ENCODE results near the gene FUOM. TPM values are rescaled to one million over a fixed set of nuclear protein-coding genes. Genes with fewer than 3 reads are reported as not detected.
A peak's percentile ranks its signal among the peaks of the same experiment; 100 is the strongest.

FUOM gene
- total RNA-seq, 4 donors from 2014 or later: 5.4 to 15.7 (median 10.8) TPM

- TF ChIP-seq POLR2AphosphoS5 (IDR thresholded peaks at IDR 0.05) (no peak), POLR2A (IDR thresholded peaks at IDR 0.05) (no peak), EP300 (IDR thresholded peaks at IDR 0.05) (no peak), CTCF (IDR thresholded peaks at IDR 0.05) (no peak)
- Histone ChIP-seq H3K4me1 (peaks cover 0 to 13% (median 6%) of the 10 kb centered on the region in 3 donors), H3K36me3 (peaks cover 0 to 61% of the 10 kb centered on the region in 2 donors), H3K27ac (no peak overlapping the region), H3K27me3 (no peaks in the 10 kb centered on the region), H3K9me3 (no peaks in the 10 kb centered on the region), H3K4me3 (no peak overlapping the region)
- WGBS, 2 donors (ENCODE audit: low coverage in 1 of 2): 96% methylated on average over 5 of the region's 13 CpGs; no CpG with 5 or more reads in 1 of the 2 donors
- no peak for ATAC-seq
Observed at GRCh38 chr10:133384071-133384470, 26.3 kb upstream of the FUOM start.

DNA sequence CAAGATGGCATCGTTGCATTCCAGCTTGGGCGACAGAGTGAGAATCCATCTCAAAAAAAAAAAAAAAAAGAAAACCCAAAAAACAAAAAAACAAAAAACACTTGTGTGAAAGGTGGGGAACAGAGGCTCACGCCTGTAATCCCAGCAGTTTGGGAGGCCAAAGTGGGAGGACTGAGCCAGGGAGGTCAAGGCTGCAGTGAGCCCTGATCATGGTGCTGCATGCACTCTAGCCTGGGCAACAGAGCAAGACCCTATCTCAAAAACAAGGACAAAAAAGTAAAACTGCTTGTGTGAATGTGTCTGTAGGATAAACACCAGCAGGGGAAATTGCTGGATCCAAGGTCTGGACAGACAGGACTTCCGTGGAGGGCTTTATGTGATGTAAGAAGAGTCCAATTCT lies 25.7 kb upstream of the FUOM start:
- Histone ChIP-seq H3K9me3 (no peaks in the 10 kb centered on the region), H3K4me3 (no peak overlapping the region), H3K27ac (no peak overlapping the region), H3K27me3 (no peaks in the 10 kb centered on the region), H3K4me1 (peaks cover 0 to 13% (median 6%) of the 10 kb centered on the region in 3 donors), H3K36me3 (peaks cover 0 to 55% of the 10 kb centered on the region in 2 donors)
- TF ChIP-seq CTCF (IDR thresholded peaks at IDR 0.05) (no peak), POLR2A (IDR thresholded peaks at IDR 0.05) (no peak), EP300 (IDR thresholded peaks at IDR 0.05) (no peak), POLR2AphosphoS5 (IDR thresholded peaks at IDR 0.05) (no peak)
- 90 to 97% methylated on average over 2 to 4 of the region's 4 CpGs for WGBS, 2 donors (ENCODE audit: low coverage in 1 of 2)
- ATAC-seq: no peak

DNA sequence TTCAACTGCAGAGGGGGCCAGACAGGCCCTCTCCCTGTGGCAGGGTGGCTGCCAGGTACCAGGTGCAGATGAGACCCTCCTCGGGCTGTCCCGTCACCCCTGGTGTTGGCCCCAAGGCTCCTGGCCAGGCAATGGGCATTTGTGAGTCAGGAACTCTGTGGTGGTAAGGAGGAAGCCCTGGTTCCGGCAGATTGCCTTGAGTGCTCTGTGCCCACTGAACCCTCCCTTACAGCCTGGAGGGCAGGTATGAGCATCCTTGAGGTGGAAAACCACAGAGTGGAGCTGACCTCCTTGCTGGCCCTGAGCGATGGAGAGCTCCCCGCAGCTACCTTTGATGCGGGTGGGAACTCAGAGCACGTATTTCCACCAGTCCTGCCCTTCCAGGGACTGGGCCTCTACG lies 23.2 kb upstream of the FUOM start:
- H3K4me1 ChIP-seq: peaks cover 0 to 26% (median 10%) of the 10 kb centered on the region in 3 donors
- WGBS, 2 donors (ENCODE audit: low coverage in 1 of 2): 80 to 91% methylated on average over 1 to 4 of the region's 8 CpGs
- no peak overlapping the region for H3K27ac ChIP-seq
- H3K4me3 ChIP-seq: no peak overlapping the region
- TF ChIP-seq POLR2A (IDR thresholded peaks at IDR 0.05) (no peak), CTCF (IDR thresholded peaks at IDR 0.05) (no peak), EP300 (IDR thresholded peaks at IDR 0.05) (no peak), POLR2AphosphoS5 (IDR thresholded peaks at IDR 0.05) (no peak)
- no peaks in the 10 kb centered on the region for H3K27me3 ChIP-seq
- no peak for ATAC-seq
- no peaks in the 10 kb centered on the region for H3K9me3 ChIP-seq
- H3K36me3 ChIP-seq: peaks cover 0 to 41% of the 10 kb centered on the region in 2 donors

DNA sequence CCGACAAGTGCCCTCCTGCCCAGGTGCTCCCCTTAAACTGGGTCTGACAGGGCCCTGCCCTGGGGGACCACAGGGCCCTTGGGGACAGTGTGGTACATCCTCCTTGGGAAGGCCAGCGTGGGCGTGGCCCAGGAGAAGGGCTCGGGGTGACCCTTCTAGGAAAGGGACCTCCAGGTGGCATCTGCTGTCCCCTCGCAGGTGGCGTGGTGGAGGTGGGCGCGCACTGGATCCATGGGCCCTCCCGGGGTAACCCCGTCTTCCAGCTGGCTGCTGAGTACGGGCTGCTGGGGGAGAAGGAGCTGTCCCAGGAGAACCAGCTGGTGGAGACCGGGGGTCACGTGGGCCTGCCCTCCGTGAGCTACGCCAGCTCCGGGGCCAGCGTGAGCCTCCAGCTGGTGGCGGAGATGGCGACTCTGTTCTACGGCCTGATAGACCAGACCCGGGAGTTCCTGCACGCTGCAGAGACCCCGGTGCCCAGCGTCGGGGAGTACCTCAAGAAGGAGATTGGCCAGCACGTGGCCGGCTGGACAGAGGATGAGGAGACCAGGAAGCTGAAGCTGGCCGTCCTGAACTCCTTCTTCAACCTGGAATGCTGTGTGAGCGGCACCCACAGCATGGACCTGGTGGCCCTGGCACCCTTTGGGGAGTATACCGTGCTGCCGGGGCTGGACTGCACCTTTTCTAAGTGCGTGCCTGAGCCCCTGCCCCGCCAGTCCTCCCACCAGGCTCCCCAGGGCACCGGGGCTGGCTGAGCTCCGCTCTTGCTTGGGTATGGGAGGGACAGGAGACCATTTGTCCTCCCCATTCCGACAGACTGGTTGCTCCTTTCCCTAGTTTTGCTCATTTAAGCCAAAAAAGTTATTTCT lies 22.2 kb upstream of the FUOM start:
- WGBS, 2 donors (ENCODE audit: low coverage in 1 of 2): 33% methylated on average over 4 of the region's 36 CpGs; no CpG with 5 or more reads in 1 of the 2 donors
- no peaks in the 10 kb centered on the region for H3K27me3 ChIP-seq
- H3K36me3 ChIP-seq: peaks cover 0 to 37% of the 10 kb centered on the region in 2 donors
- H3K4me1 ChIP-seq: peaks cover 0 to 26% (median 10%) of the 10 kb centered on the region in 3 donors
- no peaks in the 10 kb centered on the region for H3K9me3 ChIP-seq
- TF ChIP-seq POLR2AphosphoS5 (IDR thresholded peaks at IDR 0.05): no peak
- no peak for TF ChIP-seq POLR2A (IDR thresholded peaks at IDR 0.05)
- no peak for TF ChIP-seq CTCF (IDR thresholded peaks at IDR 0.05)
- TF ChIP-seq EP300 (IDR thresholded peaks at IDR 0.05): no peak
- H3K27ac ChIP-seq: peak overlapping the region in 3 of 4 donors; percentile 78 to 88 (median 88)
- ATAC-seq: peak; percentile 1
- peak overlapping the region; percentile 81 to 93 for H3K4me3 ChIP-seq
